Pancreas (tissue), 10 donors: ENCODE results near the gene UPB1. TPM values are rescaled to one million over a fixed set of nuclear protein-coding genes. Genes with fewer than 3 reads are reported as not detected.

ENCODE experiments used
- ATAC-seq, 4 donors: fragments of 200-7000 bp; cut with Tn5 transposase; one replicate each; pipeline versions ENCODE4 v1.8.0 to v1.9.1; 2020; ENCODE audit warnings: mild to moderate bottlenecking in 4 of 4, moderate library complexity in 4 of 4
- DNase-seq, 6 donors: peaks; one replicate each; pipeline ENCODE4 v3.0.0-alpha.2; 2020
- FAIRE-seq: peaks from 2 replicates; lab custom pipeline; 2012; peaks lifted over from hg19 to GRCh38; lab: Jason Lieb, UNC
- H3K27ac ChIP-seq, 4 donors: fragments of 200-600 bp; sonication (generic); 1 replicate in 3 of 4; 2 replicates in 1 of 4; pipeline versions ENCODE4 v1.5.0 to v1.8.0; 2020
- H3K27me3 ChIP-seq, 4 donors: fragments of 200-600 bp; one replicate each; pipeline ENCODE4 v1.8.0; 2021
- H3K36me3 ChIP-seq, 3 donors: fragments of 200-600 bp; sonication (generic) in 1 of 3; one replicate each; pipeline versions ENCODE4 v1.5.0 to v1.8.0; 2020 to 2021
- H3K4me1 ChIP-seq, 3 donors: fragments of 200-600 bp; one replicate each; pipeline ENCODE4 v1.8.0; 2021
- H3K4me3 ChIP-seq, 4 donors: fragments of 200-600 bp; sonication (generic) in 2 of 4; one replicate each; pipeline versions ENCODE4 v1.5.0 to v1.8.0; 2020 to 2021
- H3K9me3 ChIP-seq, 4 donors: fragments of 200-600 bp; one replicate each; pipeline ENCODE4 v1.8.0; 2021
- CTCF ChIP-seq, 4 donors: fragments of 200-600 bp; sonication (generic) in 3 of 4; IDR thresholded peaks; one replicate each; pipeline versions ENCODE4 v1.5.0 to v1.8.0; 2021; ENCODE audit warnings: antibody characterized with exemption in 4 of 4
- WGBS, 2 donors: extraction: QIAGEN DNeasy Blood & Tissue Kit; methylation state at CpG; one replicate each; pipeline ENCODE4 v1.1.7; 2013; 5-methylcytosine and 5-hydroxymethylcytosine counted together
- intact Hi-C, 3 donors: fragments of 100-400 bp; cut with DNase I; formaldehyde crosslinking; loops; one replicate each; pipeline versions ENCODE4 v1.11.1 to v1.14.2; 2022
- polyA plus RNA-seq, 2 donors: library from polyadenylated mRNA; stranded (reverse); fragments of 200-250 nt; gene quantifications; one replicate each; pipeline ENCODE4 v1.2.3, GENCODE V29; 2013
- total RNA-seq, 6 donors: library from RNA; stranded (reverse); fragmentation: NEBNext Ultra II Directional in 4 of 6; extraction: Animal tissue kit (Norgen Biotek cat#: 25700) in 4 of 6; gene quantifications; one replicate each; pipeline versions ENCODE4 v1.2.1 to v1.2.4, GENCODE V29; 2021 to 2023
- donor health status: healthy with polysubstance abuse.
- donor health status: DM: no; HTN: no; CAD: no; lungs with moderate emphysema.
- donor health status: DM: no; HTN: no; CAD: no.
- donor health status: control.
- donor health status: control.
- donor health status: Bipolar disorder and iron deficiency.
- donor health status: DM: yes; HTN: yes; CAD: no.
- donor health status: DM: no; HTN: no; CAD: no.
- donor health status: DM: no; HTN: no; CAD: no.
- donor health status: DM: yes; HTN: yes; CAD: no.

The UPB1 gene
- total and polyA plus RNA-seq, 8 donors: 0.08 to 2.3 (median 0.25) TPM

DNA sequence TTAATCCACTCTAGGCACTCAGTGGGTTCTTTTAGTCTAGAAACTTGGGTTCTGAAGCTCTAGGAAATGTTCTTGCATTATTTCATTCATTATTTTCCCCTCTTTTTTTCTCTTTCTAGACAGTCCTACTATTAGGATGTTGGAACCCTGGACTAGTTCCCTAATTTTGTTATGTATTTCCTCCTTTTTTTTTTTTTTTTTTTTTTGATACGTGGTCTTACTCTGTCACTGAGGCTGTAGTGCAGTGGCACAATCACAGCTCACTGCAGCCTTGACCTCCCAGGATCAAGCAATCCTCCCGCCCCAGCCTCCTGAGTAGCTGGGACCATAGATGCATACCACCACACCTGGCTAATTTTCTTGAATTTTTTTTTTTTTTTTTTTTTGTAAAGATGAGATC is 9.4 kb downstream of the UPB1 start:
- intact Hi-C loops: no loop called here
- no peak for TF ChIP-seq CTCF (IDR thresholded peaks at IDR 0.05)
- Histone ChIP-seq H3K9me3 (no peaks in the 10 kb centered on the region), H3K4me1 (no peaks in the 10 kb centered on the region), H3K27ac (no peak overlapping the region), H3K36me3 (no peaks in the 10 kb centered on the region), H3K27me3 (no peaks in the 10 kb centered on the region), H3K4me3 (no peak overlapping the region)
- ATAC-seq (no peak), FAIRE-seq (no peak), DNase-seq (peak in 1 of 6 donors; percentile 5)
- WGBS, 2 donors: 89 to 92% methylated on average over 2 of the region's 2 CpGs

GRCh38 chr22:24504956-24505736 is 10.0 kb downstream of the UPB1 start:
- 94 to 99% methylated on average over 3 of the region's 3 CpGs for WGBS, 2 donors
- intact Hi-C loops: no loop called here
- FAIRE-seq: no peak
- H3K27me3 ChIP-seq: no peaks in the 10 kb centered on the region
- no peak for ATAC-seq
- H3K4me1 ChIP-seq: peaks cover 0 to 1% (median under 1%) of the 10 kb centered on the region in 3 donors
- H3K4me3 ChIP-seq: no peak overlapping the region
- DNase-seq: no peak
- no peak overlapping the region for H3K27ac ChIP-seq
- no peaks in the 10 kb centered on the region for H3K36me3 ChIP-seq
- H3K9me3 ChIP-seq: no peaks in the 10 kb centered on the region
- TF ChIP-seq CTCF (IDR thresholded peaks at IDR 0.05): no peak

- H3K4me1 ChIP-seq: peaks cover 12 to 14% (median 13%) of the 10 kb centered on the region in 3 donors
- DNase-seq: no peak
- TF ChIP-seq CTCF (IDR thresholded peaks at IDR 0.05): no peak
Observed at GRCh38 chr22:24506802-24507438, 11.8 kb downstream of the UPB1 start.

DNA sequence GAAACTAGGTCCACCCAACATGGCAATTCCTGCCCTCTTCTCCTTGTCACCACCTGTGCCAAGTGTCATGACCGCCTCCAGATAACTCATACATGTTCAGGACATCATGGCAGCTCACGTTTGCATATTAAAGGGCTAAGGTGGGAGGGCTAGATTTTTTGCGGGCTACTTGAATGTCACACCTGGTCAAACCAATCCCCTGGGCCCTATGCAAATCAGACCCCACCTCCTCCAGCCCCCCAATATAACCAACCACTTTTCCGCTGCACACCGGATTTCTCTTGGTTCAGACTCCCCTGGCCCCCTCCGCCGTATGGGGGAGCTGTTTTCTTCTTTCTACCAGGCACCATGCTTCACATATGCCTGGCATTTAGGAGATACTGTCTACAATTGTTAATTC is 12.6 kb downstream of the UPB1 start:
- intact Hi-C loops: no loop called here
- Histone ChIP-seq H3K4me1 (peaks cover 12 to 18% (median 15%) of the 10 kb centered on the region in 3 donors), H3K27ac (no peak overlapping the region), H3K9me3 (no peaks in the 10 kb centered on the region), H3K4me3 (no peak overlapping the region), H3K36me3 (no peaks in the 10 kb centered on the region), H3K27me3 (no peaks in the 10 kb centered on the region)
- 88% methylated on average over 7 of the region's 7 CpGs for WGBS, 2 donors
- TF ChIP-seq CTCF (IDR thresholded peaks at IDR 0.05): no peak
- no peak for FAIRE-seq
- no peak for DNase-seq
- ATAC-seq: no peak

More at GRCh38 chr22:24506802-24507438, 11.8 kb downstream of the UPB1 start:
- Histone ChIP-seq H3K9me3 (no peaks in the 10 kb centered on the region), H3K36me3 (no peaks in the 10 kb centered on the region), H3K27ac (no peak overlapping the region), H3K4me3 (no peak overlapping the region), H3K27me3 (no peaks in the 10 kb centered on the region)
- peak in 2 of 4 donors; percentile 13 to 32 for ATAC-seq
- intact Hi-C loops: no loop called here
- no peak for FAIRE-seq
- 82 to 91% methylated on average over 6 of the region's 6 CpGs for WGBS, 2 donors
